K562 (cell line): ENCODE measurements around the gene PLEKHF1. TPM values are rescaled to one million over a fixed set of nuclear protein-coding genes. Genes with fewer than 3 reads are reported as not detected.
A peak's percentile ranks its signal among the peaks of the same experiment; 100 is the strongest.

ENCODE experiments used
- ATF3 ChIP-seq, 2 experiments: fragments of 450-650 bp in 1 of 2; sonication (generic) in 1 of 2; formaldehyde crosslinking in 1 of 2; IDR thresholded peaks in 1 of 2; conservative IDR thresholded peaks in 1 of 2; 2 replicates each; pipeline versions ENCODE4 v1.6.1 to v1.8.1; 2016 to 2023; ENCODE audit warnings: mild to moderate bottlenecking in 2 of 2, moderate library complexity in 2 of 2, inconsistent platforms in 1 of 2, missing genetic modification reagents in 1 of 2
- COPS2 ChIP-seq: fragments of 450-650 bp; conservative IDR thresholded peaks from 2 replicates; pipeline ENCODE4 v1.6.1; 2016; ENCODE audit warnings: mild to moderate bottlenecking, moderate library complexity
- FOXK2 ChIP-seq, 2 experiments: fragments of 450-650 bp; IDR thresholded peaks in 1 of 2; conservative IDR thresholded peaks in 1 of 2; 2 replicates each; pipeline ENCODE4 v1.6.1; 2016; ENCODE audit warnings: low read depth in 2 of 2, mild to moderate bottlenecking in 1 of 2
- HNRNPH1 ChIP-seq: fragments of 200-400 bp; formaldehyde crosslinking; optimal IDR thresholded peaks from 2 replicates; pipeline ENCODE3; 2017; ENCODE audit warnings: low read depth, mild to moderate bottlenecking, low read length, moderate library complexity
- JUNB ChIP-seq: fragments of 450-650 bp; formaldehyde crosslinking; conservative IDR thresholded peaks from 2 replicates; pipeline ENCODE4 v1.4.0; 2020; ENCODE audit warnings: mild to moderate bottlenecking
- KLF16 ChIP-seq: IDR thresholded peaks from 2 replicates; pipeline ENCODE4 v1.6.1; 2016; ENCODE audit warnings: antibody characterized with exemption
- MEIS2 ChIP-seq: fragments of 450-650 bp; IDR thresholded peaks from 2 replicates; pipeline ENCODE4 v1.6.1; 2014; ENCODE audit warnings: mild to moderate bottlenecking; ENCODE audit not compliant: partially characterized antibody
- RB1 ChIP-seq: fragments of 450-650 bp; IDR thresholded peaks from 2 replicates; pipeline ENCODE4 v1.6.1; 2017; ENCODE audit warnings: low read depth, mild to moderate bottlenecking
- ZKSCAN3 ChIP-seq: fragments of 250-450 bp; sonication (Bioruptor Pico); IDR thresholded peaks from 2 replicates; pipeline ENCODE4 v1.4.0; 2020
- ZNF24 ChIP-seq: fragments of 450-650 bp; IDR thresholded peaks from 2 replicates; pipeline ENCODE4 v1.6.1; 2016
- polyA plus RNA-seq, 8 experiments: library from polyadenylated mRNA; depleted of rRNA in 4 of 8; stranded (reverse) in 5 of 8; unstranded in 3 of 8; fragments of >200 nt; fragmentation: Nextera tagmentation in 2 of 8; fragmentation: Illumina TruSeq in 1 of 8; extraction: Ambion mirVana in 2 of 8; extraction: Trizol in 1 of 8; gene quantifications; 2 replicates each; pipeline versions ENCODE4 v1.2.1 to v1.2.3, GENCODE V29; 2011 to 2014; ENCODE audit warnings: inconsistent platforms in 1 of 8, missing spikeins in 1 of 8
- total RNA-seq, 7 experiments: library from RNA; depleted of rRNA in 6 of 7; stranded (reverse); fragments of >200 nt in 6 of 7; fragmentation: Illumina TruSeq in 2 of 7; extraction: Trizol in 2 of 7; gene quantifications; 2 replicates each; pipeline versions ENCODE4 v1.2.1 to v1.2.3, GENCODE V29; 2011 to 2021; ENCODE audit warnings: low replicate concordance in 1 of 7
- TF ChIP-seq, protein P1 (sequence below), 2 experiments: fragments of 450-650 bp; IDR thresholded peaks; 2 replicates each; pipeline ENCODE4 v1.6.1; 2016; ENCODE audit warnings: mild to moderate bottlenecking in 2 of 2, borderline replicate concordance in 1 of 2, low read depth in 1 of 2, moderate library complexity in 1 of 2
- TF ChIP-seq, protein P2 (sequence below): fragments of 450-650 bp; IDR thresholded peaks from 2 replicates; pipeline ENCODE4 v1.6.1; 2016; ENCODE audit warnings: mild to moderate bottlenecking
- TF ChIP-seq, protein P3 (sequence below): sonication (generic); formaldehyde crosslinking; IDR thresholded peaks from 2 replicates; pipeline ENCODE4 v1.8.1; 2023; ENCODE audit warnings: mild to moderate bottlenecking, missing genetic modification reagents

Gene PLEKHF1
- total and polyA plus RNA-seq, 9 of the 15 experiments (the other 6 are each of a cell fraction or from before 2014, with no cell fraction given) = 0.07 to 13.4 (median 3.9) TPM; not detected in 1

DNA sequence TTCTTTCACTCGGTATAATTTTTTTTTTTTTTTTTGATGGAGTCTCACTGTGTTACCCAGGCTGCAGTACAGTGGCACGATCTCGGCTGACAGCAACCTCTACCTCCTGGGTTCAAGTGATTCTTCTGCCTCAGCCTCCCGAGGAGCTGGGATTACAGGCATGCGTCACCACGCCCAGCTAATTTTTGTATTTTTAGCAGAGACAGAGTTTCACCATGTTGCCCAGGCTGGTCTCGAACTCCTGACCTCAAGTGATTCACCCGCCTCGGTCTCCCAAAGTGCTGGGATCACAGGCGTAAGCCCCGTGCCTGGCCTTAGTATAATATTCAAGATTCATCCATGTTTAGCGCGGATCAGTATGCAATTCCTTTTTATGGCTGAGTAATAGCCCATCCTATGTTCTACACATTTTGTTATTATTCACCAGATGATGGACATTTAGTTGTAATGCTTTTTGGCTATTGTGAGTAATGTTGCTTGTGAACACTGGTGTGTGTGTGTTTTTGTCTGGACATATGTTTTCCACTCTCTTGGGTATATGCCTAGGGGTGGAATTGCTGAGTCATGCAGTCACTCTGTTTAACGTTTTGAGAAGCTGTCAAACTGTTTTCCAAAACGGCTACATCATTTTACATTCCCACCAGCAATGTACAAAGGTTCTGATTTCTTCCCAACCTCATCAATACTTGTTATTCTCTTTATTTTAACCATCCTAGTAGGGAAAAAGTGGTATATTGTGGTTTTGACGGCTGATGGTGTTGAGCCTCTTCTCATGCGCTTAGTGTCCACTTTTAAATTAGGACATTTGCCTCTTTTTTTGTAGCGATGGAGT lies 22.9 kb downstream of the PLEKHF1 start (continued):
- TF ChIP-seq, protein P1, sequence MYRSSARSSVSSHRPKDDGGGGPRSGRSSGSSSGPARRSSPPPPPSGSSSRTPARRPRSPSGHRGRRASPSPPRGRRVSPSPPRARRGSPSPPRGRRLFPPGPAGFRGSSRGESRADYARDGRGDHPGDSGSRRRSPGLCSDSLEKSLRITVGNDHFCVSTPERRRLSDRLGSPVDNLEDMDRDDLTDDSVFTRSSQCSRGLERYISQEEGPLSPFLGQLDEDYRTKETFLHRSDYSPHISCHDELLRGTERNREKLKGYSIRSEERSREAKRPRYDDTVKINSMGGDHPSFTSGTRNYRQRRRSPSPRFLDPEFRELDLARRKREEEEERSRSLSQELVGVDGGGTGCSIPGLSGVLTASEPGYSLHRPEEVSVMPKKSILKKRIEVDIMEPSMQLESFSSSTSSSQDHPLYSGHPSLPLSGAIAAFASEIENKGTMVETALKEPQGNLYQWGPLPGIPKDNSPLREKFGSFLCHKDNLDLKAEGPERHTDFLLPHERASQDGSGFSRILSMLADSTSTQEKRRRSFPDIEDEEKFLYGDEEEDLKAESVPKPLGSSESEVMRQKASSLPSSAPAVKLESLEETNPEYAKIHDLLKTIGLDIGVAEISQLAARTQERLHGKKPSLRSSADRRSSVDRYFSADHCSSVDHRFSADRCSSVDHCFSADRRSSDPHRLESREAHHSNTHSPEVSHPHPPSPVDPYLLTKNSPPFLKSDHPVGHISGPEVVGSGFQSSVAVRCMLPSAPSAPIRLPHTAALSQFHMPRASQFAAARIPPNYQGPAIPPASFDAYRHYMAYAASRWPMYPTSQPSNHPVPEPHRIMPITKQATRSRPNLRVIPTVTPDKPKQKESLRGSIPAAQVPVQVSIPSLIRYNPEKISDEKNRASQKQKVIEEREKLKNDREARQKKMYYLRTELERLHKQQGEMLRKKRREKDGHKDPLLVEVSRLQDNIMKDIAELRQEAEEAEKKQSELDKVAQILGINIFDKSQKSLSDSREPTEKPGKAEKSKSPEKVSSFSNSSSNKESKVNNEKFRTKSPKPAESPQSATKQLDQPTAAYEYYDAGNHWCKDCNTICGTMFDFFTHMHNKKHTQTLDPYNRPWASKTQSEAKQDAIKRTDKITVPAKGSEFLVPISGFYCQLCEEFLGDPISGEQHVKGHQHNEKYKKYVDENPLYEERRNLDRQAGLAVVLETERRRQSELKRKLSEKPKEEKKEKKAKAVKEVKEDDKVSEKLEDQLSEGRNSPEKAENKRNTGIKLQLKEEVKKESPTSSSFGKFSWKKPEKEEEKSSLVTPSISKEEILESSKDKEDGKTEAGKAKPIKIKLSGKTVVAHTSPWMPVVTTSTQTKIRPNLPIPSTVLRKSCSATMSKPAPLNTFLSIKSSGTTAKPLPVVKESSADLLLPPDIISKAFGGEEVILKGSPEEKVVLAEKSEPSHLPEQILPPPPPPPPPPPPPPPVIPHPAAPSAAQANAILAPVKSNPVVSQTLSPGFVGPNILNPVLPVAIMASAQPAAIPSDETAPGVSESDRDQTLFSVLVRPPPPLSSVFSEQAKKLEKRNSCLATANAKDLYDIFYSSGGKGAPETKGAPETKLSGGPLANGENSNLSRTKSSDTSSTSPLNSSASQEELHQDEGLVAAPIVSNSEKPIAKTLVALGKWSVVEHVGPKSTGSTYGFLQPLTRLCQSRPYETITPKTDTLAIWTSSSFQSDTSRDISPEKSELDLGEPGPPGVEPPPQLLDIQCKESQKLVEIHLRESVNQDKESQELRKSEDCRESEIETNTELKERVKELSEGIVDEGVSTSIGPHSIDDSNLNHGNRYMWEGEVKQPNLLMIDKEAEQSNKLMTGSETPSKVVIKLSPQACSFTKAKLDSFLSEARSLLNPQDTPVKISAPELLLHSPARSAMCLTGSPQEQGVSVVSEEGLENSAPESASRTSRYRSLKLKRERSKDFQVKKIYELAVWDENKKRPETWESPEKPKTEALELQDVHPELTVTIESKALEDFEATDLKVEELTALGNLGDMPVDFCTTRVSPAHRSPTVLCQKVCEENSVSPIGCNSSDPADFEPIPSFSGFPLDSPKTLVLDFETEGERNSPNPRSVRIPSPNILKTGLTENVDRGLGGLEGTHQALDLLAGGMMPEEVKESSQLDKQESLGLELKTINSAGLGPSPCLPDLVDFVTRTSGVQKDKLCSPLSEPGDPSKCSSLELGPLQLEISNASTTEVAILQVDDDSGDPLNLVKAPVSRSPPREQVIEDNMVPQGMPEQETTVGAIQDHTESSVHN (IDR thresholded peaks at IDR 0.05; ENCODE audit: borderline replicate concordance in 1 of 2, low read depth in 1 of 2) = no peak
- TF ChIP-seq ATF3 (IDR thresholded peaks at IDR 0.05) (peak; percentile 29; the same call in 1 of the 2 replicates), ATF3 (CRISPR knock-in tag; conservative IDR thresholded peaks at IDR 0.05) (no peak), RB1 (no peak), JUNB (CRISPR knock-in tag) (no peak; the same call in 1 of the 2 replicates), COPS2 (no peak), MEIS2 (peak; percentile 87), ZKSCAN3 (CRISPR knock-in tag) (no peak), FOXK2 (conservative IDR thresholded peaks at IDR 0.05 in 1 of 2, IDR thresholded peaks at IDR 0.05 in 1 of 2; ENCODE audit: low read depth in 2 of 2) (peak in 1 of 2 experiments; percentile 52; a peak in 1 of 4 replicates), KLF16 (no peak), HNRNPH1 (no peak), ZNF24 (no peak)
- TF ChIP-seq, protein P2, sequence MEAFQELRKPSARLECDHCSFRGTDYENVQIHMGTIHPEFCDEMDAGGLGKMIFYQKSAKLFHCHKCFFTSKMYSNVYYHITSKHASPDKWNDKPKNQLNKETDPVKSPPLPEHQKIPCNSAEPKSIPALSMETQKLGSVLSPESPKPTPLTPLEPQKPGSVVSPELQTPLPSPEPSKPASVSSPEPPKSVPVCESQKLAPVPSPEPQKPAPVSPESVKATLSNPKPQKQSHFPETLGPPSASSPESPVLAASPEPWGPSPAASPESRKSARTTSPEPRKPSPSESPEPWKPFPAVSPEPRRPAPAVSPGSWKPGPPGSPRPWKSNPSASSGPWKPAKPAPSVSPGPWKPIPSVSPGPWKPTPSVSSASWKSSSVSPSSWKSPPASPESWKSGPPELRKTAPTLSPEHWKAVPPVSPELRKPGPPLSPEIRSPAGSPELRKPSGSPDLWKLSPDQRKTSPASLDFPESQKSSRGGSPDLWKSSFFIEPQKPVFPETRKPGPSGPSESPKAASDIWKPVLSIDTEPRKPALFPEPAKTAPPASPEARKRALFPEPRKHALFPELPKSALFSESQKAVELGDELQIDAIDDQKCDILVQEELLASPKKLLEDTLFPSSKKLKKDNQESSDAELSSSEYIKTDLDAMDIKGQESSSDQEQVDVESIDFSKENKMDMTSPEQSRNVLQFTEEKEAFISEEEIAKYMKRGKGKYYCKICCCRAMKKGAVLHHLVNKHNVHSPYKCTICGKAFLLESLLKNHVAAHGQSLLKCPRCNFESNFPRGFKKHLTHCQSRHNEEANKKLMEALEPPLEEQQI = no peak
- TF ChIP-seq, protein P3, sequence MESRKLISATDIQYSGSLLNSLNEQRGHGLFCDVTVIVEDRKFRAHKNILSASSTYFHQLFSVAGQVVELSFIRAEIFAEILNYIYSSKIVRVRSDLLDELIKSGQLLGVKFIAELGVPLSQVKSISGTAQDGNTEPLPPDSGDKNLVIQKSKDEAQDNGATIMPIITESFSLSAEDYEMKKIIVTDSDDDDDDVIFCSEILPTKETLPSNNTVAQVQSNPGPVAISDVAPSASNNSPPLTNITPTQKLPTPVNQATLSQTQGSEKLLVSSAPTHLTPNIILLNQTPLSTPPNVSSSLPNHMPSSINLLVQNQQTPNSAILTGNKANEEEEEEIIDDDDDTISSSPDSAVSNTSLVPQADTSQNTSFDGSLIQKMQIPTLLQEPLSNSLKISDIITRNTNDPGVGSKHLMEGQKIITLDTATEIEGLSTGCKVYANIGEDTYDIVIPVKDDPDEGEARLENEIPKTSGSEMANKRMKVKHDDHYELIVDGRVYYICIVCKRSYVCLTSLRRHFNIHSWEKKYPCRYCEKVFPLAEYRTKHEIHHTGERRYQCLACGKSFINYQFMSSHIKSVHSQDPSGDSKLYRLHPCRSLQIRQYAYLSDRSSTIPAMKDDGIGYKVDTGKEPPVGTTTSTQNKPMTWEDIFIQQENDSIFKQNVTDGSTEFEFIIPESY (CRISPR knock-in tag) = no peak
